Measurements from ENCODE around the gene CAPN13.

- TF ChIP-seq CTCF (IDR thresholded peaks at IDR 0.05) (no peak), EP300 (IDR thresholded peaks at IDR 0.05) (no peak), POLR2A (IDR thresholded peaks at IDR 0.05) (no peak)
Observed at GRCh38 chr2:30729031-30729430, 78.2 kb downstream of the CAPN13 start.

Measured in stomach (tissue), 4 donors.